ENCODE data around the gene RPL35A. TPM values are rescaled to one million over a fixed set of nuclear protein-coding genes. Genes with fewer than 3 reads are reported as not detected.

The RPL35A gene
- total and polyA plus RNA-seq, 2 experiments from 2014 or later, result 1,070 to 2,096 TPM

GRCh38 chr3:197983076-197983475 lies 33.1 kb downstream of the RPL35A start:
- no peaks in the 10 kb centered on the region for H3K4me1 ChIP-seq (ENCODE audit: insufficient read depth)
- H3K36me3 Mint-ChIP-seq (ENCODE audit: low read depth), result no peaks in the 10 kb centered on the region
- H3K36me3 ChIP-seq (ENCODE audit: insufficient read depth), result no peaks in the 10 kb centered on the region
- H3K27ac ChIP-seq (ENCODE audit: low read depth), result no peak overlapping the region
- no peaks in the 10 kb centered on the region for H3K79me2 ChIP-seq (replicated peaks; ENCODE audit: insufficient read depth)
- DNase-seq (ENCODE audit: low spot score) (no peak), ATAC-seq (no peak)
- no peaks in the 10 kb centered on the region for H3K4me1 Mint-ChIP-seq
- H3K9me2 ChIP-seq (ENCODE audit: insufficient read depth), result no peaks in the 10 kb centered on the region
- no peak overlapping the region for H3K4me2 ChIP-seq
- H3K4me3 Mint-ChIP-seq, result no peak overlapping the region
- no peak overlapping the region for H3K27ac Mint-ChIP-seq
- no peaks in the 10 kb centered on the region for H4K20me1 ChIP-seq (replicated peaks; ENCODE audit: insufficient read depth)
- H2AFZ ChIP-seq, result no peak overlapping the region
- H3K27me3 ChIP-seq (ENCODE audit: insufficient read depth), result no peaks in the 10 kb centered on the region
- TF ChIP-seq REST (IDR thresholded peaks at IDR 0.05; ENCODE audit: unreplicated experiment) (no peak), ZNF114 (CRISPR knock-in tag; IDR thresholded peaks at IDR 0.05) (no peak), POLR2AphosphoS5 (IDR thresholded peaks at IDR 0.05; ENCODE audit: low read depth) (no peak), STAT1 (IDR thresholded peaks at IDR 0.05; ENCODE audit: unreplicated experiment) (no peak), CTCF (conservative IDR thresholded peaks at IDR 0.05; ENCODE audit: low read depth in 2 of 2) (no peak), ZNF331 (CRISPR knock-in tag; IDR thresholded peaks at IDR 0.05; ENCODE audit: low read depth) (no peak), ETS1 (IDR thresholded peaks at IDR 0.05) (no peak), EZH2phosphoT487 (IDR thresholded peaks at IDR 0.05; ENCODE audit: unreplicated experiment) (no peak), ZNF462 (CRISPR knock-in tag; IDR thresholded peaks at IDR 0.05) (no peak), CREB1 (CRISPR knock-in tag; IDR thresholded peaks at IDR 0.05; ENCODE audit: low read depth) (no peak), JUNB (IDR thresholded peaks at IDR 0.05; ENCODE audit: unreplicated experiment) (no peak), NANOG (IDR thresholded peaks at IDR 0.05; ENCODE audit: borderline replicate concordance) (no peak)
- no peaks in the 10 kb centered on the region for H3F3A ChIP-seq (replicated peaks; ENCODE audit: low read depth)
- no peaks in the 10 kb centered on the region for H3K9me3 Mint-ChIP-seq
- H3K4me3 ChIP-seq, result no peak overlapping the region
- no peaks in the 10 kb centered on the region for H3K27me3 Mint-ChIP-seq (ENCODE audit: insufficient read depth, low read depth, poor library complexity)

Measured in GM23338 (cell line).